ENCODE results near the gene LAP3. TPM values are rescaled to one million over a fixed set of nuclear protein-coding genes. Genes with fewer than 3 reads are reported as not detected.

The LAP3 gene
- total and polyA plus RNA-seq, 8 donors = 64.1 to 128 (median 71.7) TPM

GRCh38 chr4:17595471-17596005 lies 18.5 kb downstream of the LAP3 start:
- H3K4me3 ChIP-seq = no peak overlapping the region
- peaks cover 0 to 42% of the 10 kb centered on the region in 2 donors for H3K4me1 ChIP-seq
- H3K27ac ChIP-seq = no peak overlapping the region
- peaks cover 0 to 100% of the 10 kb centered on the region in 2 donors for H3K36me3 ChIP-seq
- no peaks in the 10 kb centered on the region for H3K9me3 ChIP-seq
- TF ChIP-seq, protein P1, sequence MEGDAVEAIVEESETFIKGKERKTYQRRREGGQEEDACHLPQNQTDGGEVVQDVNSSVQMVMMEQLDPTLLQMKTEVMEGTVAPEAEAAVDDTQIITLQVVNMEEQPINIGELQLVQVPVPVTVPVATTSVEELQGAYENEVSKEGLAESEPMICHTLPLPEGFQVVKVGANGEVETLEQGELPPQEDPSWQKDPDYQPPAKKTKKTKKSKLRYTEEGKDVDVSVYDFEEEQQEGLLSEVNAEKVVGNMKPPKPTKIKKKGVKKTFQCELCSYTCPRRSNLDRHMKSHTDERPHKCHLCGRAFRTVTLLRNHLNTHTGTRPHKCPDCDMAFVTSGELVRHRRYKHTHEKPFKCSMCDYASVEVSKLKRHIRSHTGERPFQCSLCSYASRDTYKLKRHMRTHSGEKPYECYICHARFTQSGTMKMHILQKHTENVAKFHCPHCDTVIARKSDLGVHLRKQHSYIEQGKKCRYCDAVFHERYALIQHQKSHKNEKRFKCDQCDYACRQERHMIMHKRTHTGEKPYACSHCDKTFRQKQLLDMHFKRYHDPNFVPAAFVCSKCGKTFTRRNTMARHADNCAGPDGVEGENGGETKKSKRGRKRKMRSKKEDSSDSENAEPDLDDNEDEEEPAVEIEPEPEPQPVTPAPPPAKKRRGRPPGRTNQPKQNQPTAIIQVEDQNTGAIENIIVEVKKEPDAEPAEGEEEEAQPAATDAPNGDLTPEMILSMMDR (IDR thresholded peaks at IDR 0.05) = no peak
- ATAC-seq (peak; percentile 52), DNase-seq (no peak)
- H3K27me3 ChIP-seq = no peaks in the 10 kb centered on the region
- intact Hi-C loops (cut with DNase I) = no loop called here

GRCh38 chr4:17597517-17597916 lies 20.5 kb downstream of the LAP3 start:
- ATAC-seq (peak; percentile 22), DNase-seq (peak in 1 of 4 donors; percentile 15)
- no peak overlapping the region for H3K4me3 ChIP-seq
- intact Hi-C loops (cut with DNase I) = no loop called here
- no peak overlapping the region for H3K27ac ChIP-seq
- TF ChIP-seq, protein P1 (IDR thresholded peaks at IDR 0.05) = no peak
- H3K9me3 ChIP-seq = no peaks in the 10 kb centered on the region
- H3K27me3 ChIP-seq = no peaks in the 10 kb centered on the region
- H3K36me3 ChIP-seq = peaks cover 0 to 100% of the 10 kb centered on the region in 2 donors
- peaks cover 0 to 35% of the 10 kb centered on the region in 2 donors for H3K4me1 ChIP-seq

- Histone ChIP-seq H3K9me3 (no peaks in the 10 kb centered on the region), H3K4me1 (peaks cover 0 to 14% of the 10 kb centered on the region in 2 donors), H3K4me3 (no peak overlapping the region), H3K27ac (no peak overlapping the region), H3K36me3 (peaks cover 0 to 98% of the 10 kb centered on the region in 2 donors), H3K27me3 (no peaks in the 10 kb centered on the region)
- TF ChIP-seq, protein P1 (IDR thresholded peaks at IDR 0.05) = no peak
- ATAC-seq (no peak), DNase-seq (no peak)
- intact Hi-C loops (cut with DNase I) = no loop called here
Measured at GRCh38 chr4:17599826-17600225, 22.8 kb downstream of the LAP3 start.

GRCh38 chr4:17605236-17605635 lies 28.2 kb downstream of the LAP3 start:
- H3K4me3 ChIP-seq = no peak overlapping the region
- no peak overlapping the region for H3K27ac ChIP-seq
- ATAC-seq (no peak), DNase-seq (no peak)
- H3K9me3 ChIP-seq = no peaks in the 10 kb centered on the region
- no peaks in the 10 kb centered on the region for H3K4me1 ChIP-seq
- peaks cover 0 to 85% of the 10 kb centered on the region in 2 donors for H3K36me3 ChIP-seq
- TF ChIP-seq, protein P1 (IDR thresholded peaks at IDR 0.05) = no peak
- no peaks in the 10 kb centered on the region for H3K27me3 ChIP-seq
- intact Hi-C loops (cut with DNase I) = no loop called here

GRCh38 chr4:17613761-17614415 lies 36.9 kb downstream of the LAP3 start:
- H3K4me1 ChIP-seq = peaks cover 12 to 46% of the 10 kb centered on the region in 2 donors
- peak overlapping the region; percentile 81 to 82 for H3K4me3 ChIP-seq
- H3K27ac ChIP-seq = peak overlapping the region; percentile 81 to 87
- ATAC-seq (peak; percentile 75), DNase-seq (peak in 1 of 4 donors; percentile 5)
- intact Hi-C loops (cut with DNase I) = no loop called here
- H3K36me3 ChIP-seq = peaks cover 0 to 24% of the 10 kb centered on the region in 2 donors
- no peaks in the 10 kb centered on the region for H3K27me3 ChIP-seq
- no peaks in the 10 kb centered on the region for H3K9me3 ChIP-seq
- TF ChIP-seq, protein P1 (IDR thresholded peaks at IDR 0.05) = no peak
